Endothelial cell of umbilical vein (primary cell): Measurements from ENCODE around the gene CMIP. TPM values are rescaled to one million over a fixed set of nuclear protein-coding genes. Genes with fewer than 3 reads are reported as not detected.
A peak's percentile ranks its signal among the peaks of the same experiment; 100 is the strongest.

ENCODE experiments used
- BruUV-seq: library from RNA; stranded (reverse); fragments of 400-500 nt; replicated peaks from 2 replicates; lab custom pipeline; 2021; lab: Mats Ljungman, UMichigan
- CTCF ChIA-PET: fragments of 300-600, 350-600 bp; sonication (Branson Sonifier 250); formaldehyde crosslinking; loops from one replicate; lab custom pipeline; 2021; ENCODE audit warnings: antibody characterized with exemption, inconsistent platforms; lab: Charles Lee
- POLR2A ChIA-PET: fragments of 300-600, 350-600 bp; sonication (Branson Sonifier 250); formaldehyde crosslinking; loops from one replicate; lab custom pipeline; 2021; ENCODE audit warnings: antibody characterized with exemption, inconsistent platforms; lab: Charles Lee
- DNase-seq: peaks from one replicate; pipeline ENCODE4 v3.0.0-alpha.2; 2011; ENCODE audit warnings: low read depth, low spot score
- FAIRE-seq: peaks from 2 replicates; lab custom pipeline; 2011; peaks lifted over from hg19 to GRCh38; lab: Jason Lieb, UNC
- H2AFZ ChIP-seq: 2 replicates; pipeline ENCODE4 v1.6.0; 2012; ENCODE audit warnings: low read depth, low read length, control low read depth, inconsistent platforms
- H3K27ac ChIP-seq: 2 replicates; pipeline ENCODE4 v1.5.1; 2011; ENCODE audit warnings: low read depth, mild to moderate bottlenecking, control low read depth, low read length, moderate library complexity; ENCODE audit not compliant: insufficient read depth
- H3K27me3 ChIP-seq, 2 experiments: 2 replicates each; pipeline versions ENCODE4 v1.6.0 to v1.6.1; 2011; ENCODE audit warnings: low read length in 2 of 2, mixed read lengths in 1 of 2; ENCODE audit not compliant: control insufficient read depth in 2 of 2, insufficient read depth in 2 of 2
- H3K36me3 ChIP-seq, 2 experiments: 2 replicates in 1 of 2; 3 replicates in 1 of 2; pipeline ENCODE4 v1.5.1; 2011; ENCODE audit warnings: low read length in 2 of 2, mild to moderate bottlenecking in 1 of 2, moderate library complexity in 1 of 2; ENCODE audit not compliant: control insufficient read depth in 2 of 2, insufficient read depth in 2 of 2; ENCODE audit errors: extremely low read depth in 1 of 2
- H3K4me1 ChIP-seq: 3 replicates; pipeline ENCODE4 v1.5.1; 2011; ENCODE audit warnings: mild to moderate bottlenecking, low read length; ENCODE audit not compliant: control insufficient read depth, insufficient read depth; ENCODE audit errors: extremely low read depth
- H3K4me2 ChIP-seq: 2 replicates; pipeline ENCODE4 v1.6.1; 2011; ENCODE audit warnings: low read length, control low read depth, mixed read lengths; ENCODE audit not compliant: insufficient read depth
- H3K4me3 ChIP-seq, 3 experiments: fragments of 200-600 bp in 1 of 3; sonication (generic), shearing (Covaris generic) in 1 of 3; replicated peaks in 1 of 3; 2 replicates each; pipeline ENCODE4 v1.5.1; 2011 to 2016; ENCODE audit warnings: control low read depth in 3 of 3, low read length in 3 of 3, mild to moderate bottlenecking in 2 of 3, inconsistent platforms in 1 of 3, low read depth in 1 of 3, moderate library complexity in 1 of 3; ENCODE audit not compliant: insufficient read depth in 1 of 3
- H3K79me2 ChIP-seq: 2 replicates; pipeline ENCODE4 v1.6.0; 2012; ENCODE audit warnings: low read length, inconsistent platforms; ENCODE audit not compliant: control insufficient read depth, insufficient read depth
- H3K9ac ChIP-seq: replicated peaks from 2 replicates; pipeline ENCODE3; 2011; ENCODE audit warnings: low read length, control low read depth; ENCODE audit not compliant: insufficient read depth; ENCODE audit errors: extremely low read depth
- H3K9me1 ChIP-seq: replicated peaks from 3 replicates; pipeline ENCODE4 v1.6.0; 2011; ENCODE audit warnings: mild to moderate bottlenecking, low read length; ENCODE audit not compliant: control insufficient read depth, insufficient read depth; ENCODE audit errors: extremely low read depth
- H3K9me3 ChIP-seq: replicated peaks from 2 replicates; pipeline ENCODE4 v1.5.1; 2012; ENCODE audit warnings: low read length, inconsistent platforms; ENCODE audit not compliant: control insufficient read depth, insufficient read depth
- H4K20me1 ChIP-seq: replicated peaks from 2 replicates; pipeline ENCODE3; 2011; ENCODE audit warnings: mild to moderate bottlenecking, low read length; ENCODE audit not compliant: control insufficient read depth, insufficient read depth; ENCODE audit errors: extremely low read depth
- EZH2 ChIP-seq: IDR thresholded peaks from 2 replicates; pipeline ENCODE4 v1.6.1; 2012; ENCODE audit warnings: borderline replicate concordance, low read depth, mild to moderate bottlenecking, moderate library complexity, low read length, inconsistent platforms; ENCODE audit not compliant: severe bottlenecking
- FOS ChIP-seq: IDR thresholded peaks from 2 replicates; pipeline ENCODE4 v1.6.1; 2011; ENCODE audit warnings: mild to moderate bottlenecking, low read length, moderate library complexity, borderline replicate concordance; ENCODE audit not compliant: insufficient read depth
- GATA2 ChIP-seq: IDR thresholded peaks from 2 replicates; pipeline ENCODE4 v1.7.0; 2011; ENCODE audit warnings: low read depth, mild to moderate bottlenecking, moderate library complexity, mixed read lengths, low read length; ENCODE audit not compliant: insufficient read length, insufficient read depth
- JUN ChIP-seq: IDR thresholded peaks from 2 replicates; pipeline ENCODE4 v1.6.1; 2011; ENCODE audit warnings: borderline replicate concordance, low read depth; ENCODE audit not compliant: insufficient read length, insufficient read depth
- MYC ChIP-seq: IDR thresholded peaks from one replicate; pipeline ENCODE4 v1.6.1; 2011; ENCODE audit warnings: mild to moderate bottlenecking, low read depth, low read length
- POLR2A ChIP-seq: IDR thresholded peaks from 2 replicates; pipeline ENCODE4 v1.6.1; 2012; ENCODE audit warnings: low read depth, mild to moderate bottlenecking, control low read depth, low read length
- POLR2AphosphoS5 ChIP-seq: IDR thresholded peaks from 2 replicates; pipeline ENCODE4 v1.6.1; 2012; ENCODE audit warnings: low read depth, mild to moderate bottlenecking, control low read depth, low read length, moderate library complexity; ENCODE audit not compliant: insufficient read depth
- dilution Hi-C: fragments of 300-500 bp; cut with MboI; formaldehyde crosslinking; loops from one replicate; pipeline ENCODE4 v1.15.0; 2019; ENCODE audit warnings: low sequenced_read_pairs; ENCODE audit not compliant: extremely low pct_ligation_motif_present
- intact Hi-C: fragments of 100-400 bp; cut with micrococcal nuclease; formaldehyde crosslinking; loops from one replicate; pipeline ENCODE4 v1.10.0; 2022
- polyA plus RNA-seq, 4 experiments: library from polyadenylated mRNA; depleted of rRNA in 3 of 4; stranded (reverse) in 3 of 4; unstranded in 1 of 4; fragments of >200 nt; gene quantifications; 2 replicates each; pipeline versions ENCODE4 v1.2.1 to v1.2.3, GENCODE V29; 2011 to 2012; ENCODE audit warnings: missing spikeins in 1 of 4
- total RNA-seq: library from RNA; stranded (reverse); gene quantifications from 2 replicates; pipeline ENCODE4 v1.2.3, GENCODE V29; 2021
- TF ChIP-seq, protein P1 (sequence below), 2 donors: IDR thresholded peaks; 1 replicate in 1 of 2; 2 replicates in 1 of 2; pipeline ENCODE4 v1.5.1; 2011; ENCODE audit warnings: low read length in 2 of 2, mild to moderate bottlenecking in 2 of 2, moderate library complexity in 2 of 2, control low read depth in 1 of 2, inconsistent platforms in 1 of 2, low read depth in 1 of 2; ENCODE audit not compliant: insufficient read depth in 1 of 2; ENCODE audit errors: extremely low read depth in 1 of 2
- TF ChIP-seq, protein P2 (sequence below): IDR thresholded peaks from 2 replicates; pipeline ENCODE4 v1.6.1; 2011; ENCODE audit not compliant: insufficient read depth, insufficient read length

The CMIP gene
- total and polyA plus RNA-seq, 2 donors (not counting 3 experiments of a cell fraction or from before 2014, with no cell fraction given): 29.0 to 101 TPM

DNA sequence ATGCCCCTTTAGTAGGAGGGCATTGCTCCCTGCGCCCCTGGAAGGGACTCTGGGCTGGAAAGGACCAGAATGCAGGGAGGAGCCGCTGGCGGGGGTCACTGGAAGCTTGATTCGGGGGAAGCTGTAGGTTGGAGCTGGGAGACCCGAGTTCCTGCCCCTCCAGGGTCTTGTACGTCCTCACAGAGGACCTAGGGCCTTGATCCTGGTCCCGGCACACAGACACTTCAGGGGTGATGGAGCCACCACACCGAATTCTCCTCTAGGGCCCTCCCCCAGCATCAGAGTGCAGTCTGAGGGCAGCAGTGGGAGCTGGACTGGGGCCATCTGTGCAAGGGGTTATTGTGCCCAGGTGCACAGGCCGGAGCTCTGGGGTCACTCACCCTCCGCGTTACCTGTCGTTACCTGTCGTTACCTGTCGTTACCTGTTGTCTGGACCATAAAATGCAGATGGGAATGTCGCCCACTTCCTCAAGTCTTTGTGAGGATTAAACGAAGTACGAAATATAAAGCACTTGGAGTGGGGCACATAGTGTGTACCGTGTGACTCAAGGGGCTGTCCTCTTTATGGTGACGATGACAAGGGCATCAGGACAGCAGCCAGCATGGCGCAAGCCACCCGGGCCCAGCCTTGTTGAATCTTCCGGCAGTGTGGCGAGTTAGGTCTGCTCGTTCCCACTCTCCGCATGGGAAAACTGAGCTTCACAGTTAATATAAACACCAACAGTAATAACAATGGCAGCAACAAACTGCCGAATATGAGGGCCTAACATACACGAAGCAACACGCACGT lies 48.6 kb downstream of the CMIP start:
- Histone ChIP-seq H2AFZ (no peak overlapping the region), H3K4me3 (no peak overlapping the region), H3K4me1 (peaks cover 79% of the 10 kb centered on the region), H3K27ac (peak overlapping the region; percentile 96), H3K36me3 (no peaks in the 10 kb centered on the region), H3K9me1 (no peaks in the 10 kb centered on the region), H3K9me3 (no peaks in the 10 kb centered on the region), H3K4me2 (no peak overlapping the region), H4K20me1 (no peaks in the 10 kb centered on the region), H3K9ac (peak overlapping the region; percentile 76), H3K79me2 (peaks cover 59% of the 10 kb centered on the region), H3K27me3 (no peaks in the 10 kb centered on the region)
- TSS peak; percentile 14 for BruUV-seq
- intact Hi-C loops: loop anchor here (1.0 to 5.0 kb wide), 7 partner anchors 8 to 194 kb away; no protein-coding TSS in a partner anchor
- DNase-seq: no peak
- peak; percentile 31 for TF ChIP-seq POLR2AphosphoS5
- no peak for TF ChIP-seq EZH2
- no peak for TF ChIP-seq POLR2A
- POLR2A ChIA-PET: interaction anchor here (1.0 kb wide), 1 partner anchor 14 kb away, joined by 3 read pairs; no protein-coding TSS in a partner anchor
- CTCF ChIA-PET: interaction anchor here (0.7 to 2.2 kb wide), 8 partner anchors 8 to 89 kb away, joined by 3 to 9 read pairs (median 4); no protein-coding TSS in a partner anchor
- dilution Hi-C loops: no loop called here
- no peak for FAIRE-seq

DNA sequence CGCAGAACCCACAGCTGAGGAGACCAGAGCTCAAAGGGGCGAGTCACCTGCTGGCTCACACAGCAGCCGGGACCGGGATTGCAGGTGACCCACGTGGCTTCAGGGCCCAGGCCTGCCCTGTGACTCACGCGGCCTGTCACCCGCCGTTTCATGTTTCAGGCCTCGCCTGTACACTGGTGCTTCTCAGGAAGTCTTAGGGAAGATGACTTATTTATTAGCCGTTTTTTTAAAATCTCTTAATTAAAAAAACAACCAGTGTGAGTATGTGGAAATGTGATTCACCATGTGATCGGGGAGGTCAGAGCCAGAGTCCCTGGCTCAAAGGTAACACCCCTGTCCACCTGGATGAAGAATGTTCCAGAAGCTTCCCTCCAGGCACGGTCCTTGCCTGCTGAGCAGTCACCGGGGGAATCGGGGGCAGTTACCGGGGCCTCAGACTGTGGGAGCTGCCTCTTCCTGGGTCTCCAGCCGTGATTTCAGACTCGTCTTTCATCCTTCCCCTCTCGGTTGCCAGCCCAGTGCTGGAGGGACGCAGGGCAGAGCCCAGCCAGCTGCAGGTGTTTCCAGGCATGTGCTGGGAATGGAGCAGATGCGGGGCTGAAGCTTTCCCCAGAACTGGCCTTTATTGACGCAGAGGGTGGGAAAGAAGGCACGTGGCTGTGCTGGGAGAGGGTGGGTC lies 49.3 kb downstream of the CMIP start:
- peak; percentile 94 for DNase-seq
- ChIA-PET CTCF (interaction anchor here (0.7 to 1.6 kb wide), 9 partner anchors 9 to 231 kb away, joined by 3 to 9 read pairs (median 3); no protein-coding TSS in a partner anchor), POLR2A (interaction anchor here (1.0 kb wide), 1 partner anchor 15 kb away, joined by 3 read pairs; no protein-coding TSS in a partner anchor)
- H3K27ac ChIP-seq: peak overlapping the region; percentile 96
- peaks cover 59% of the 10 kb centered on the region for H3K79me2 ChIP-seq
- intact Hi-C loops: loop anchor here (1.0 to 5.0 kb wide), 6 partner anchors 9 to 193 kb away; no protein-coding TSS in a partner anchor
- dilution Hi-C loops: no loop called here
- H3K27me3 ChIP-seq: no peaks in the 10 kb centered on the region
- H3K9me1 ChIP-seq: no peaks in the 10 kb centered on the region
- H3K36me3 ChIP-seq: no peaks in the 10 kb centered on the region
- no peak overlapping the region for H2AFZ ChIP-seq
- no peaks in the 10 kb centered on the region for H3K9me3 ChIP-seq
- BruUV-seq: no TSS peak
- peak overlapping the region; percentile 76 for H3K9ac ChIP-seq
- TF ChIP-seq MYC (peak; percentile 71), JUN (peak; percentile 75), POLR2AphosphoS5 (peak; percentile 81), GATA2 (no peak), EZH2 (no peak), POLR2A (no peak), FOS (peak; percentile 98)
- TF ChIP-seq, protein P1, sequence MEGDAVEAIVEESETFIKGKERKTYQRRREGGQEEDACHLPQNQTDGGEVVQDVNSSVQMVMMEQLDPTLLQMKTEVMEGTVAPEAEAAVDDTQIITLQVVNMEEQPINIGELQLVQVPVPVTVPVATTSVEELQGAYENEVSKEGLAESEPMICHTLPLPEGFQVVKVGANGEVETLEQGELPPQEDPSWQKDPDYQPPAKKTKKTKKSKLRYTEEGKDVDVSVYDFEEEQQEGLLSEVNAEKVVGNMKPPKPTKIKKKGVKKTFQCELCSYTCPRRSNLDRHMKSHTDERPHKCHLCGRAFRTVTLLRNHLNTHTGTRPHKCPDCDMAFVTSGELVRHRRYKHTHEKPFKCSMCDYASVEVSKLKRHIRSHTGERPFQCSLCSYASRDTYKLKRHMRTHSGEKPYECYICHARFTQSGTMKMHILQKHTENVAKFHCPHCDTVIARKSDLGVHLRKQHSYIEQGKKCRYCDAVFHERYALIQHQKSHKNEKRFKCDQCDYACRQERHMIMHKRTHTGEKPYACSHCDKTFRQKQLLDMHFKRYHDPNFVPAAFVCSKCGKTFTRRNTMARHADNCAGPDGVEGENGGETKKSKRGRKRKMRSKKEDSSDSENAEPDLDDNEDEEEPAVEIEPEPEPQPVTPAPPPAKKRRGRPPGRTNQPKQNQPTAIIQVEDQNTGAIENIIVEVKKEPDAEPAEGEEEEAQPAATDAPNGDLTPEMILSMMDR (IDR thresholded peaks at IDR 0.05; ENCODE audit: extremely low read depth in 1 of 2, insufficient read depth in 1 of 2, low read depth in 1 of 2, low read length in 2 of 2): no peak
- TF ChIP-seq, protein P2, sequence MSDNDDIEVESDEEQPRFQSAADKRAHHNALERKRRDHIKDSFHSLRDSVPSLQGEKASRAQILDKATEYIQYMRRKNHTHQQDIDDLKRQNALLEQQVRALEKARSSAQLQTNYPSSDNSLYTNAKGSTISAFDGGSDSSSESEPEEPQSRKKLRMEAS: peak; percentile 82
- FAIRE-seq: peak; percentile 94
- H3K4me2 ChIP-seq: no peak overlapping the region
- H4K20me1 ChIP-seq: no peaks in the 10 kb centered on the region
- H3K4me1 ChIP-seq: peaks cover 80% of the 10 kb centered on the region
- no peak overlapping the region for H3K4me3 ChIP-seq
